SW 1271 (cell line): ENCODE data around the gene MSI2.

Experiments used
- DNase-seq, 2 experiments: peaks; one replicate each; lab custom pipeline; 2025; lab: John Stamatoyannopoulos, UW

Gene MSI2

DNA sequence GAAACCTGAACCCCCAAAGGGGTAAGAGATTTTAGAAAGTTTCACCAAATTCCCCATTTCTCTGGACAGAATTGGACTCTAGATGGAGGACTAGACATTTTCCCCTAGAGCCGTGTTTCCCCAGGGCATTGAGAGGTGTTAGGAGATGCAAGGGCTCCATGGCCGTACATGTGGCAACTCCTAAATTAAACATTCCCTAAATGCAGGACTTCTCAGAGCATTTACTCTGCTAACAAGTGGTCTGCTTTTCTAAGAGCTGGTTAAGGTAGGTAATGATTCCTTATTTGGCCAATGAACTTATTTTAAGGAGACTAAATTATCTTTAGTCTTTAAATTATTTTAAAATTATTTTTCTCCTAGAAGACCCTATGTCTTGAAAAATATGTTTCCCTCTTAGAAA is 200.9 kb downstream of the MSI2 start:
- DNase-seq, result no peak

DNA sequence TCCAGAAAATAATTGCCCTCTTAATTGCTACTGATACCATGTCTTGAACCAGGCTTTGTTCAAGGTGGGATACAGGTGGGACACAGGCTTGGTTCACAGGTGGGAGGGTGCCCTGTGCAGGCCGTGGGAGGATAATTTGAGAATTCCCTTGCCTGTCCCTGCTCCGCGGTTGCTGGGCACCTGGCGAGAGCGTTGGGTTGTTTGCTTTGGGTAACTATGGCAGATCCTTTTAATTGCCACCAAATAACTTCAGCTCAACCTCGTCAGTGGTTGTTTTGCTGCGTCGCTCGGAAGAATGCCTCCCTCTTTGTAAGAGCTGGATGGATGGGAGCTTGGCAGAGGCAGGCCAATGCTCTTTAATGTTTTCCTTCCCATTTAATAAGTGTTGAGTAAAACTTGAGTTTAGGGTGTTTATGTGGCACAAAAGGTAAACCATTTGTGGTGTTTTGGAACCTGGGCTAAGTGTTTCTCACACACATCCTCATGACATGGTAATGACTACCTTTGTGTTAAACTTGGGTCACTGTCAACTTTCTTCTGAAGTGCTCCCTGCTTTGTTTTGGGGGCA is 202.5 kb downstream of the MSI2 start:
- DNase-seq, result no peak

DNA sequence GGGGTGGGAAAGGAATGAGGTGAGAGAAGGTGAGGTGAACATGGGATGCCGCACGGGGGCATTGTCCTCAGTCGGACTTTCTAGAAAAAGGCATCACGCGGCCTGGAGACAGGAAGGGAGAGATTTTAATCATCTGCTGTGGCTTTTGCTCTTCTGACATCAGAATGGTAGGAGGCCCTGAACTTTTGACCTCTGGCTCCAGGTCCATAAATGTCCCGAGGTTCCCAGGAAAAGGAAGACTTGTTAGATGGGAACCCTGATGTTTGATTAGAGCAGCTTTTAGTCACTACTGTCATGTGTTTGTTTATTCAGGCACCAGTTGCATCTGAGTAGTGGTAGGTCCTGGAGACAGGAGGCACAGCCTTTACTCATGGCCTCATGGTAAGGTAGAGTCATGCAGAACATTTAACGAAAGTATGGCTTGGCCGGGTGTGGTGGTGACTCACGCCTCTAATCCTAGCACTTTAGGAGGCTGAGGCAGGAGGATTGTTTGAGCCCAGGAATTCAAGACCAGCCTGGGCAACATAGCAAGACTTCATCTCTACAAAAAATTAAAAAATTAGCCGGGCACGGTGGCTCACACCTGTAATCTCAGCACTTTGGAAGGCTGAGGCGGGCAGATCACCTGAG is 203.1 kb downstream of the MSI2 start:
- DNase-seq, result no peak

DNA sequence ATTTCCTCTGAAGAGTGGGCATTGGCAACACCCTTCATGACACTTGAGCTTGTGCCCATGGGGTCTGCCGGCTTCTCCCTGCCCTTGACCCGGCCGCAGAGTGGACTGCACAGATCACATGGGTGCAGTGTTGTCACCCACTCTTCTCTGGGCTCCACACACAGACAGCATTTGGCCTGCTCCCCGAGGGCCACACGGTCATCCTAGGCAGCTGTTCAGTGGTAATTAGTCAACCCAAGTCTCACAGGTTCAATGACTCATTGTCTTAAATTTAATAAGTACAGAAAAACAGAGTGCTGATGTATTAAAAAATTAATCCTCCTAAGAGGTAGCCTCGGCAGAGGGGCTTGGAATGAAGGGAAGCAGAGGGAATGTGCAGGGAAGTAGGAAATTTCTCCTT is 204.8 kb downstream of the MSI2 start:
- DNase-seq, result no peak

DNA sequence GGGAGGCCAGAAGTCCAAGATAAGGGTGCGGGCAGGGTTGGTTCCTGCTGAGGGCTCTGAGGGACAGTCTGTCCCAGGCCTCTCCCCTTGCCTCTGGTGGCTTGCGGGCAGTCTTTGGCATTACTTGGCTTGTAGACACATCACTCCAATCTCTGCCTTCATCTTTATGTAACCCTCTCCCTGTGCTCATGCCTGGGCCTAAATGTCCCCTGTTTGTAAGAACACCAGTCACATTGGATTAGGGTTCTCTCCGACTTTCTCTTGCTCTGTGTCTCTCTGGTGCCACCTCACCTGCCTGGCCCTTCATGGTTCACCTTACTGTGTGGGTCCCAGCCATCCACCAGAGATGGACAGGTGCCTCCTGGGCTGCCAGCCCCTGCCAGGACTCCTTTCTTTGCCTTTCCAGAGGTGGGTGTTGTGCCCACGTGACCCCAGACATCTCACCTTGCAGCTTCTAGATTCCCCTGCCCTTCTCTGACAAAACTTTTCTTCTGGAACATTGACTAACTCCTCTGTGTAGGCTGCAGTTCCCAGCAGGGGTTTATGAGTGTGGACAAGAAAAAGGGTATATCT is 205.8 kb downstream of the MSI2 start:
- no peak for DNase-seq

DNA sequence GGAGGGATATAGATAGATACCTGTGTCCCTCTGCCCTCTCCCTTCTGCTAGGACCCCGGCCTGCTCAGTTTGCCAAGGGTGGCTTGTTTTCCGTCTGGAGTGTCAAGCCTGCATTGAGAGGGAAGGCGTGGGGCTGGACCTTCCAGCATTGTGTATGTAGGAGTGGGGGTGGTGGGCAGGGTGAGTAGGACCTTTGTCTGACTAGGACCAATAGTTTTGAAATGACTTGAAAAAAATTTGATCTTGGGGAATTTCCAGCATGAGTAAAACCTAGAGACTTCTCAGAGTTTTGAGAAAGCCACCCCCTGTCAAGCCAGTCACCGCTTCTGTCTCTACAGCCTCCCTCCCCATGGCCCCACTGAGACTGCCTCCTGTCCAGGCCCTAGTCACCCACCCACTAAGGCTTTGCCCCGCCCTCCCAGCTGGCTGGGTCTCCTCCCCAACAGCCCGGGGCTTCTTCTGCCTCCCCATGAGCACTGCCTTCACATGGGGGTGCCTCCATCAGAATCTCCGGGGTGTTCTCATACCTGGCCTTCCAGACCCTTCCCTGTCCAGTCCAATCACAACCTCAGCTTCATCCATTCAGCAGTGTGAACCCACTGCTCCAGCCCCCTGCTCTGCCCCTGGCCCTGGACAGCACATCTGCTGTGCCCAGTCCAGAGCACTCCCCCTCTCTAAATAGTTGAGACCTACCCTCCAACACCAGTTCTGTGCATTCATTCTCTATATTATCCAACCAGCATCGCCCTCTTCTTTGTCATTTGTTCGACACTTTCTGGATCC is 207.0 kb downstream of the MSI2 start:
- DNase-seq, result no peak

DNA sequence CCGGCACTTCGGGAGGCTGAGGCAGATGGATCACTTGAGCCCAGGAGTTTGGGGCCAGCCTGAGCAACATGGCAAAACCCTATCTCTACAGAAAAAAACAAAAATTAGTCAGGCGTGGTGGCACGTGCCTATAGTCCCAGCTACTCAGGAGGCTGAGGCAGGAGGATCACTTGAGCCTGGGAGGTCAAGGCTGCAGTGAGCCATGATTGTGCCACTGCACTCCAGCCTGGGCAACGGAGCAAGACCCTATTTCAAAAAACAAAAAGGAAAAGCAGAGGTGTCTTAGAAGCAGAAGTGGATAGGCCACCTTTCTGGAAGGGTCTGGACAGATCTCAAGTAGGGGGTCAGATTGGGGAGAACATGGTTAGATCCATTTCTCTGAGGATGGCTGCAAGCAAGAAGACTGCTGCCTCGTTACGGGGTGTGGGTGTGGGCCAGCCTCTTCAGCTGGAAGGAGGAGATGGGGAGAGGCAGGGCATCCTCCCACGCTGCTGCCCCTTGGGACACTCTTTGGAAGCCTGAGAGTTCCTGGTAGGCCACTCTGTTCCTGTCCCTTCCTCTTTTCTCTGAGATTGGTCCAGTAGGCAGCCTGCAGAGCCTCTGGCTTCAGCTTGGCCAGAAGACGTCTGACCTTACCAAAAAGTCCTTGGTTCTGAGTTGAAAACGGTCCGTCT is 208.0 kb downstream of the MSI2 start:
- no peak for DNase-seq

DNA sequence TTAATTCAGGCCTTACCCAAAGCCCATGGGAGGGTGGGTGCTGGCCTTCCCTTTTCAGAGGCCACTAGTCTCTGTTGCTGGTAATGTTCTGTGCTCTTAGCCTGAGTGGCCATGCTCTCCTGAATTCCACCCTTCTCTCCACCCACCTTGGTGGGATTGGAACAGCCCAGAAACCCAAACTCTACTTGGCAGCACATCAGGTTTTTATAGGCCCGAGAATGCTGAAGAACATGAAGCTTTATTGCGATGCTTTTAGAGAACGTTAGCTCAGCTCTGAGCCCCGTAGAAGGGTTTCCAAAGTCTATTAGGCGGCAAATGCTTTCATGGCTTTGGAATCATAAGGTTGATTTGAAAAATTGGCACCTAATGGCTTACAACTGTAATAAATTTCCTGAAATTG is 209.3 kb downstream of the MSI2 start:
- no peak for DNase-seq

DNA sequence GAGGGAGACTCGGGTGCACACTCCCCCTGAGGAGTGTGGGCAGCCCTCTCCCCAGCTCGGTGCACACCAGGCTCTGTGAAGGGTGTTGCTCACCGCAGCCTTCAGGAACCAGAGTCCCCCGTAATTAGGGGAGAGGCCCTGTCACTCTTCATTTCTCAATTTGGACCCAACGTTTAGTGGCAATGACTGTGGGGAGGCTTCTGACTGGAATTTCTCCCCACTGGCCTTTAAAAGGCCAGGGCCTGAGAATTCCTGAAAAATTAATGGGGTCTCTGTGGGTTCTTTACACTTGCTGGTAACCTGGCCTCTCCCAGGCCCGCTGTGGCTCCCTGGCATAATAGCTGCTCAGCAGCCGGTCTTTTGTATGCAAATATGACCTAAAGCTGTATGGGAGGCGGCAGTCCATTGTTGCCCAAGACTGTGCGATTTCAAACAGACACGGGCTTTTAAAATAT is 209.7 kb downstream of the MSI2 start:
- no peak for DNase-seq

DNA sequence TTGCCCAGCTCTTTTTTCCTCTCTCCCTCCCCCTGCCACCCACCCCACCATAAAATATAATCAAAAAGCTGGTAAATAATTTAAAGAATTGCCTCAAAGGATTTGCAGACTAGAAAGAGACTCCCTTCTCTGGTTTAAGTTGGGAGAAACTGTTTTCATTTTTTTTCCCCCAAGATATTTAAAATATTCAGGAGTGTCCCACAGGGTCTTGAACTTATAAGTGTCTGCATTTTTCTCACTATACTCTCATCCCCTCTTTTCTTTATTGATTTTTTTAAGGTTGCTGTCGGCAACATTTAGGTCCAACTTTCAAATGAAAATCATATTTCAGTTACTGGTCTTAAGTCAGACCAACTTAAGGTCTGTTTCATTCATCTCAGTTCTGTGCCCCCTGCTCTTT is 210.2 kb downstream of the MSI2 start:
- DNase-seq, result no peak

DNA sequence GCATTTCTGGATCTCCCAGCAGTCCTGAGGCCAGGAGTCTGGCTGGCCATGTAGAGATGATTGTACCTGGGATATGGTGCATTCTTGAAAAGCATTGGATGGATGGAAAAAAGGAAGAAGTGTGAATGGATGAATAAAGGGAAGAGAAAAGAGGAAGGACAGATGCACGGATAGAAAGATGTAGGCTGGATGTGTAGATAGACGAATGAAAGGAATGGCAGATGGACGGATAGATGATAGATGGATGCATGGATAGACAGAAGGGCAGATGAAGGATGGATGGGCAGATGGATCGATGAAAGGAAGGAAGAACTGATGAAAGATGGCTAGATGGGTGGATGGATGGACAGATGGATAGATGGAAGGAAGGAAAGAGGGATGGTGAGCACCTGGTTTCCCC is 210.9 kb downstream of the MSI2 start:
- DNase-seq, result no peak

DNA sequence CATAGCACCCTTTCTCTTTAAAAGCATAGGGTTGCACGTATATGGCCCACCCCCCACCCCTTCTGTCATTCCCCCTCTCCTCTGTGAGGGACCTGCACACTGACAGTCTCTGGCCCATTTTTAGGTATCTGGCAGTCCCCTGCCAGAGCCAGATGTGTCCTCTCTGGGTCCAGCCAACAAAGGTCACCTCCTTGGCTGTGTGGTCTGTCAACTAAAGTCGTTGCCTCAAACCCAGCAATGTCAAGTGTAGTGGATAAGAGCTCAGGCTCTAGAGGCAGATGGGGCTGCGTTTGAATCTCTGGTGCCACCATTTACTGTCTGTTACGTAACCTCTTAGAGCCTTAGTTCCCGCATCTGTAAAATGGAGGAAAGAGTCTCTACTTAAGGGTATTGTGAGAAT is 211.5 kb downstream of the MSI2 start:
- no peak for DNase-seq

DNA sequence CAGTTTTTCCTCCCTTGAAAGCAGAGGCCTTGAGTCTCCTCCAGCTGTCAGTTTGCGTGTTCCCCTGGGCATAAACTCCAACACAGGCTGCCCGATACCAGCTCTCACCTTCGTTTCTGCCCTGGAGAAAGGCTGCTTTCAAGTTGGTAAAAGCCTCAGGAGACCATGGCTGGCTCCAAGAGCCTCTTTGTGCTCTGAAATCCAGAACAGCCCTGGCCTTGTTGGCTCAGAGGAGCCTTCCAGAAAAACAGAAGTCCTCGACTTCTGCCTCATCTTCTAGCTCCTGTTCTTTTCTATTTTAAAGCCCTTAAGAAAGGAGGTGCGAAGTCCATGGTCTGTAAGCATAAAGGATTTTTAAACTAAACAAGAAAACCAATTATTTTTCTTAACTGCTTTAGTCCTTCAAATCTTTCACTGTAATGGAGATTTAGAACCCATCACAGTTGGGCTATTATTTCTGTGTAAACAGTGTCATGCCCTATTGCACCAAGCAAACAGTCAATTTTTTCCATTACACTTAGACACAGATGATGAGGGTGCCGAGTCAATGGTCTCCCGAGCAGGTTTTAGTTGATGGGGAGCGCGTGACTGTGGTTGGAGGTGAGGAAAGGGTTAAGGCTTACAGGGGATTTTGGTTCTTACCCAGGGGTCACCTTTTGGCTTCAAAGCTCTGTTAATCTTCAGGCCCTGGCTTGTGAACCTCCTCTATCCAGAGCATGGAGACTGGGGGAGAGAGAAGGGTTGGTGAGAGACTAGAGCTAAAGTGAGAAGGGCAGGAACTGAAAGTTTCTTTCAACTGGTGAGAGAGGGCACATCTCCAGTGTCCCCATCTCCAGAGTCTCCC is 212.8 kb downstream of the MSI2 start:
- no peak for DNase-seq

DNA sequence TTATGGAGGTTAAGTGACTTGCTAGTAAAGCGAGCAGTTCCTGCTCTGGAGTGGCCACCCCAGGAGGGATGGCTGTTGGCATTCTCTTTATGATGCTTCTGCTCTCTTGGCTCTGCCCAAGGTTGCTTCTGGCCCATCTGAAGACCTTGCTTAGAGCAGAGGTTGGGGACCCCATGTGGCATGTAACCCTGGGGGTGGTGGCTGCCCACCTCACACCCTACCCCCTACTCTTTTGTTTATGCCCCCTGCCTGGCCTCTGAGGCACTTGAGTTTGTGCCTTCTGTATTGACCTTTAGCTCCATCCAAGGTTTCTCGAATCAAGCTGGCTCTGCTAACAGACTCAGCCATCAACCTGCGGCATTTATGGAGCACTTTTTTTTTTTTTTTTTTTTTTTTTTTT is 214.6 kb downstream of the MSI2 start:
- no peak for DNase-seq

DNA sequence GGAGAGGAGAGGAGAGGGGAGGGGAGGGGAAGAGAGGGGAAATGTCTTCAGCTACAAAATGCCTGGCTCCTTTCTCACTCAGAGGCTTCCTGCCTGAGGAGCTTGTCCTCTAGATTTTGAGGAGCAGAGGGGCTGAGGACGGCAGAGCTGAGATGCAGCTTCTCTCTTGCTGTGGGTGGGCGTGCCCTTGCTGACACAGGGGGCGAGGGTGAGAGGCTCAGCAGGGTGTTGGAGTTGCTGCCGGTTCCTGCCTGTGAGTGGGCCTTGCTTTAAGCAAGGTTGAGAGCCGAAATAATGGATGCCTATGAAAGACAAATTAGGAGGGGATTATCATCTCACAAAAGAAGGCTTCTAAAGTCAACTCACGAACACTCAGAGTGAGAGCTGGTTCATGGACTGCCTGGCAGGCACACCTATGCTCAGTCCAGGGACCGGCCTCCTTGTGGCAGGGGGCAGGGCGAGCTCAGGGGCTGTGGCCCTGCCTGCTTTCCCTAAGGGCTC is 215.6 kb downstream of the MSI2 start:
- no peak for DNase-seq

DNA sequence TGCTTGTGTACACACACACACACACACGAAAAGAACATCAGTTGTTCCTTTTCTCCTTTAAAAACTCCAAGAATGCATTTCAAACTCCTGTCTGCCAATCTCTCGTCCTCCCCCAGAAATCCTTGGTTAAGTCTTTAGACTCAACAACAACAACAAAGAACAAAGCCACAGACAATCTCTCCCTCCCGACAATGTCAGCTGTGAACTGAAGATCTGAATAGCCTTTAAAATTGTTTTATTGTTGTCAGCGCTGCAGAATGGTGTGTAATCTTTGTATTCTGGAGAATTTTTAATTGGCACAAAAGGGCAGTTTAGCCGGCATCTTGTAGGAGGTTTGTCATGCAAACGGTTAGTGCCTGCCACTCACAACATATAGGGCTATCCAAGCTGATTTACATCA is 219.5 kb downstream of the MSI2 start:
- no peak for DNase-seq

DNA sequence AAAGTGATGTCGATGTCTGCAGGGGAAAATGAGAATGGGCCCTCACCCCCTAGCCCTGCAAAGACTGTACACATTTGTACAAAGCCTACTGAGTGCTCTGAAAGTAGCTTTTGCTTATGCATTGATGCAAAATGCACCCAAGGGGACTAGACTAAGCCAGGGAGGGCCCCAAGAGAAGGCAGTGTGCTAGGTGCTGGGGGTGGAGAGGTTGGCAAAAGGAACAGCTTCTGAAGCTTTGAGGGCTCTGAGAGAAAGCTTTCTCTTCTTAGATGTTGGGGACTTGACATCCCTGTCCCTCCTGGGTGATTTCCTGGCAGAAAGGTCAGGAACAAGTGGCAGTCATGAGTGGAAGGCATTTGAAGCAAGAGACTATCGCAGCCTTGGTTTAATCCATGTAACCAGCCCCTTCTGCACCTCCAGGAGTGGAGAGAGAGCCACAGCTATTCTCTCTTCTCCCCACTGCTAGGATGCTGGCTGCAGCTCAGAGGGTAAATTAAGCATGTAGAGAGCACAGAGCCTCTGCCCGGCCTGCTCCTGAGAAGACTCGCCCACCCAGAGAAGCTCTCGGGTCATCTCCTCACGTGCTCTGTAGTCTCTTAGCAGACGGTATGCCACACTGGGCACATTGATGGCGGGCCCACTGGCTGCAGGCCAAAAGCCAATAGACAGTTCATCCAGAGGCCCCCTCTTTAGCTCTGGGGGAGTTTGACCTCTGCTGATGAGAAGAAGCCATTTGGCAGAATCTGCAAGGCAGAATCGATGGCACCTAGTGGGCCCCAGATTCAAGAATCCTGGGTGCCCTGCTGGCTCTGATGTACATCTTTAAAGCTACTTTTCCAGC is 221.4 kb downstream of the MSI2 start:
- DNase-seq, result no peak

DNA sequence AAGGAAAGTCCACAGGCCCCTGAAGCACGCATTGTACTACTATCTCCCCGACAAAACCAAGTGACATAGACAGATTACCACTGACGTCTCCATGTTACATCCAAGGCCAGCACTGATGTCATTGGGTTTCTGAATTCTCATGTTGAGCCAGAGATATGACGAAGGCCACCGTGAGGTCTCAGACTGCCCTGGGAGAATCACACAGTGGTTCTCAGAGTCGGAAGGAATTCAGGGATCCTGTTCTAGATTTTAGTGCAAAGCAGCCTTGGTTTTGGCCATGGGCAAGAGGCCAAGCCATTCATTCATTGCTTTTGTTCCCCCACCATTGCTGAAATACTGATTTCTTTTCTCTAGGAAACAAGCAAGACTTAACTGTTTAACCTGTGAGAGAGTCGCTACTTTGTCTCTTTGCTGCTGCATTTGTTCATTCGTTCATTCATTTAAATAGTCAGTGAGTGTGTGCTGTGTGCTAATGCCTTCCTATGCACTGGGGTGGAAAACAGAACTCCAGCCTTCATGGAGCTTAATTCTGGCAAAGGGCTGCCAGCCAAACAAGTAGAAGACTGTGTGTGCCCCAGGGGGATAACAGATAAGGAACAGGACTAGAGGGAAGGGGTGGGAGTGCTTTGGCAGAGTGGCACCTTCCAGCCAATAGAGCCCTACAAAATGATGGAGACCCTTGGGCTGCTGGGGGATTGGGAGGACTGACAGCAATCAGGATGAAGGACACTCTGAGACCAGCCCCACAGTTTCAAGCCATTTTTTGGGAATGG is 222.3 kb downstream of the MSI2 start:
- no peak for DNase-seq

DNA sequence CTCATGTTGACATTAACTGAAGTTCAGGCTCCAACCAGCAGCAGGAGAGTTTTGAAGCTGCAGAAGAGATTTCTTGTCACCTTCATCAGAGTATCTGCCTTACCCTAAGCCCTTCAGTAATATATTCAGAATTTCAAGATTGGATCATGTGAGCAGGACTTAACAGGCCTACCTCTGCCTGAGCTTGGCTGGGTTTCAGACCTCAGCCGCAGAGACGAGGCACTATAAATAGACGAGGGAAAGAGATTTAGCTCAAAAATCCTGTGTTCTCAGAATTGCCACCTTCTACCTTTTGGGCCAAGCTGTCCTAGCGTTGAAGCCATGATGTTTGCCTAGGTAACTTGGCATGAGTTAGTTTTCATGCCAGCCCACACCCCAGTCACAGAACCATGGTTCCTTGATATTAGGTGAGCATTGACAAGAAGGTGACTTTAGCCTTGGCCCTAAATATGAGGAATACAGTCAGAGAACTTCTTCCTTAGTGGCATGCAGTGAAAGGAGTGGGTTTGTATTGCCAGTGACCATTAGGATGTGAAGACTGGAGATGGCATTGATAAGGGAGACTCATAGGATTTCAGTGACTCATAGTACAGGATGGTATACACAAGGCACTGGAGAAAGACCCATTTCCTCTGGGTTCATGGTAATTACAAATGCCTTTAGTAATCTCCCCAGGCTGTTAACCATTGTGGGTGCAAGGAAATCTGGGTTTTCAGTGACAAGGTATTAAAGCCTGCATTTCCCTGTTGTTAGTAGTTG is 224.3 kb downstream of the MSI2 start:
- DNase-seq, result no peak
